ENCODE measurements around the gene ZCCHC7. TPM values are rescaled to one million over a fixed set of nuclear protein-coding genes. Genes with fewer than 3 reads are reported as not detected.
A peak's percentile ranks its signal among the peaks of the same experiment; 100 is the strongest.

ZCCHC7 gene
- total and polyA plus RNA-seq, 9 of the 15 experiments (the other 6 are each of a cell fraction or from before 2014, with no cell fraction given) = 34.1 to 68.9 (median 48.8) TPM

- TF ChIP-seq FOXJ3 (CRISPR knock-in tag; IDR thresholded peaks at IDR 0.05) = peak; percentile 63; the same call in 1 of the 2 replicates
- TF ChIP-seq TSC22D4 (tag; IDR thresholded peaks at IDR 0.05) = no peak
- no peak for TF ChIP-seq NCOA6 (IDR thresholded peaks at IDR 0.05)
- TF ChIP-seq ARHGAP35 (IDR thresholded peaks at IDR 0.05; ENCODE audit: partially characterized antibody) = no peak
- TF ChIP-seq PATZ1 (CRISPR knock-in tag; IDR thresholded peaks at IDR 0.05; ENCODE audit: borderline replicate concordance) = no peak; the same call in 1 of the 2 replicates
- 0 out of 2 replicates have a peak, but pooled peaks have one; percentile 47 for TF ChIP-seq NFATC3 (IDR thresholded peaks at IDR 0.05)
- peak; percentile 97 for TF ChIP-seq ZNF224 (CRISPR knock-in tag; IDR thresholded peaks at IDR 0.05)
- TF ChIP-seq CHCHD3 (CRISPR knock-in tag; IDR thresholded peaks at IDR 0.05) = peak; percentile 4; the same call in 1 of the 2 replicates
- no peak for TF ChIP-seq POLR2AphosphoS2 (IDR thresholded peaks at IDR 0.05; ENCODE audit: low read length)
- peak; percentile 47; the same call in 1 of the 2 replicates for TF ChIP-seq CHD2 (IDR thresholded peaks at IDR 0.05; ENCODE audit: low read depth, low read length)
- TF ChIP-seq REST (IDR thresholded peaks at IDR 0.05; ENCODE audit: borderline replicate concordance) = peak; percentile 32; the same call in 1 of the 2 replicates
- TF ChIP-seq REST (CRISPR knock-in tag; IDR thresholded peaks at IDR 0.05; ENCODE audit: low read depth) = peak; percentile 78
- peak; percentile 98 for TF ChIP-seq CBX1 (IDR thresholded peaks at IDR 0.05; ENCODE audit: low read depth)
- TF ChIP-seq NFRKB (IDR thresholded peaks at IDR 0.05; ENCODE audit: low read depth) = peak; percentile 86
- peak; percentile 80 for TF ChIP-seq ETS1 (conservative IDR thresholded peaks at IDR 0.05; ENCODE audit: control insufficient read depth, low read depth, low read length)
Observed at GRCh38 chr9:37119907-37120842, at the start of gene ZCCHC7 (continued).
